Measurements from ENCODE around the gene ZBTB12. TPM values are rescaled to one million over a fixed set of nuclear protein-coding genes. Genes with fewer than 3 reads are reported as not detected.
"Not testable (repeated sequence)": the region's sequence is repeated elsewhere in the genome, so short reads cannot be mapped to it uniquely, and the experiment has no call there.

Gene ZBTB12
- total RNA-seq, 1 experiment from 2014 or later = 16.2 TPM

DNA sequence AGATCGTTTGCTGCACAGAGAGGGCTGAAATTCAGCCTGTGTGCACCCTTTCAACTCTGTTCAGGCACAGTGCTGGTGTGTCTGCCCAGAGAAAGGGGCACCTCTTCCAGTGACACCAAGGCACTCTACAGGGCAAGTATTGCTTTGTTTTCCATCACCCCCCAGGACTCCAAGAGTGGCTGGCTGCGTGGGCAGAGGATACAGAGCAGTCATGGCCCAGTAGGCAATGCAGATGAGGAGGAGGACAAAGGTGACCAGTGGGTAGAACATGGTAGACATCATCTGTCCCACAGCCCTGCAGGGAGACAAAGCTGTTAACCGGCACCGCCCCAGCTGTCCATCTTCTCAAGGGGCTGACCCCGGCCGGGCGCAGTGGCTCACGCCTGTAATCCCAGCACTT lies 32.5 kb downstream of the ZBTB12 start:
- ChIA-PET POLR2A (ENCODE audit: unreplicated experiment) (no interaction called here), CTCF (no interaction called here)
- BruUV-seq (replicated peaks) = no TSS peak
- TF ChIP-seq, protein P1, sequence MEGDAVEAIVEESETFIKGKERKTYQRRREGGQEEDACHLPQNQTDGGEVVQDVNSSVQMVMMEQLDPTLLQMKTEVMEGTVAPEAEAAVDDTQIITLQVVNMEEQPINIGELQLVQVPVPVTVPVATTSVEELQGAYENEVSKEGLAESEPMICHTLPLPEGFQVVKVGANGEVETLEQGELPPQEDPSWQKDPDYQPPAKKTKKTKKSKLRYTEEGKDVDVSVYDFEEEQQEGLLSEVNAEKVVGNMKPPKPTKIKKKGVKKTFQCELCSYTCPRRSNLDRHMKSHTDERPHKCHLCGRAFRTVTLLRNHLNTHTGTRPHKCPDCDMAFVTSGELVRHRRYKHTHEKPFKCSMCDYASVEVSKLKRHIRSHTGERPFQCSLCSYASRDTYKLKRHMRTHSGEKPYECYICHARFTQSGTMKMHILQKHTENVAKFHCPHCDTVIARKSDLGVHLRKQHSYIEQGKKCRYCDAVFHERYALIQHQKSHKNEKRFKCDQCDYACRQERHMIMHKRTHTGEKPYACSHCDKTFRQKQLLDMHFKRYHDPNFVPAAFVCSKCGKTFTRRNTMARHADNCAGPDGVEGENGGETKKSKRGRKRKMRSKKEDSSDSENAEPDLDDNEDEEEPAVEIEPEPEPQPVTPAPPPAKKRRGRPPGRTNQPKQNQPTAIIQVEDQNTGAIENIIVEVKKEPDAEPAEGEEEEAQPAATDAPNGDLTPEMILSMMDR (conservative IDR thresholded peaks at IDR 0.05) = no peak
- TF ChIP-seq EZH2 (IDR thresholded peaks at IDR 0.05; ENCODE audit: low read depth) = no peak
- no peak overlapping the region for H2AFZ ChIP-seq
- H3K36me3 ChIP-seq (ENCODE audit: low read depth) = no peaks in the 10 kb centered on the region
- no peaks in the 10 kb centered on the region for H3K27me3 ChIP-seq (ENCODE audit: insufficient read depth, low read depth)
- H3F3A ChIP-seq (ENCODE audit: insufficient read depth, low read depth) = peaks cover 13% of the 10 kb centered on the region
- no peaks in the 10 kb centered on the region for H3K9me3 ChIP-seq (ENCODE audit: insufficient read depth, low read depth)
- H3K4me2 ChIP-seq = no peak overlapping the region
- no peak overlapping the region for H3K4me3 ChIP-seq
- intact Hi-C loops (cut with micrococcal nuclease; ENCODE audit: unreplicated experiment) = no loop called here
- peaks cover 24% of the 10 kb centered on the region for H3K4me1 ChIP-seq (replicated peaks; ENCODE audit: insufficient read depth)
- no peak for DNase-seq
- no peaks in the 10 kb centered on the region for H4K20me1 ChIP-seq (ENCODE audit: insufficient read depth)
- no peak overlapping the region for H3K27ac ChIP-seq
- H3K79me2 ChIP-seq (ENCODE audit: low read depth) = no peaks in the 10 kb centered on the region
- no peaks in the 10 kb centered on the region for H3K9me2 ChIP-seq (ENCODE audit: insufficient read depth)

DNA sequence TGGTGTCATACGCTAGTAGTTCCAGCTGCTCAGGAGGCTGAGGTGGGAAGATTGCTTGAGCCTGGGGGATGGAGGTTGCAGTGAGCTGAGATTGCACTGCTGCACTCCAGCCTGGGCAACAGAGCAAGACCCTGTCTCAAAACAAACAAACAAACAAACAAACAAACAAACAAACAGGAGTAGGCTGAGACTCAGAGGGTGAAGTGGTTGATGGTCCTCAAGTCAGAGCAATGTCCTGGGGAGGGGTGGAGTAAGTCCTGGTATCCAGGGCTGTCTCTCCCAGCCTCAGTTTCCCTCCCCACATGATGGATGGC lies 33.3 kb downstream of the ZBTB12 start:
- Histone ChIP-seq H3F3A (ENCODE audit: insufficient read depth, low read depth) (peaks cover 16% of the 10 kb centered on the region), H3K4me1 (replicated peaks; ENCODE audit: insufficient read depth) (peaks cover 20% of the 10 kb centered on the region)
- H4K20me1 ChIP-seq (ENCODE audit: insufficient read depth); H3K4me2 ChIP-seq; H2AFZ ChIP-seq; H3K4me3 ChIP-seq; H3K9me3 ChIP-seq (ENCODE audit: insufficient read depth, low read depth); H3K36me3 ChIP-seq (ENCODE audit: low read depth); H3K27ac ChIP-seq; DNase-seq; H3K9me2 ChIP-seq (ENCODE audit: insufficient read depth); H3K27me3 ChIP-seq (ENCODE audit: insufficient read depth, low read depth); BruUV-seq (replicated peaks); H3K79me2 ChIP-seq (ENCODE audit: low read depth); intact Hi-C loops (cut with micrococcal nuclease; ENCODE audit: unreplicated experiment): not testable (repeated sequence)
- ChIA-PET POLR2A (ENCODE audit: unreplicated experiment) (interaction anchor here (0.6 kb wide), 1 partner anchor 17 kb away, joined by 4 read pairs; no protein-coding TSS in a partner anchor), CTCF (interaction anchor here (0.6 to 1.1 kb wide), 2 partner anchors 30 to 94 kb away, joined by 3 read pairs; no protein-coding TSS in a partner anchor)

DNA sequence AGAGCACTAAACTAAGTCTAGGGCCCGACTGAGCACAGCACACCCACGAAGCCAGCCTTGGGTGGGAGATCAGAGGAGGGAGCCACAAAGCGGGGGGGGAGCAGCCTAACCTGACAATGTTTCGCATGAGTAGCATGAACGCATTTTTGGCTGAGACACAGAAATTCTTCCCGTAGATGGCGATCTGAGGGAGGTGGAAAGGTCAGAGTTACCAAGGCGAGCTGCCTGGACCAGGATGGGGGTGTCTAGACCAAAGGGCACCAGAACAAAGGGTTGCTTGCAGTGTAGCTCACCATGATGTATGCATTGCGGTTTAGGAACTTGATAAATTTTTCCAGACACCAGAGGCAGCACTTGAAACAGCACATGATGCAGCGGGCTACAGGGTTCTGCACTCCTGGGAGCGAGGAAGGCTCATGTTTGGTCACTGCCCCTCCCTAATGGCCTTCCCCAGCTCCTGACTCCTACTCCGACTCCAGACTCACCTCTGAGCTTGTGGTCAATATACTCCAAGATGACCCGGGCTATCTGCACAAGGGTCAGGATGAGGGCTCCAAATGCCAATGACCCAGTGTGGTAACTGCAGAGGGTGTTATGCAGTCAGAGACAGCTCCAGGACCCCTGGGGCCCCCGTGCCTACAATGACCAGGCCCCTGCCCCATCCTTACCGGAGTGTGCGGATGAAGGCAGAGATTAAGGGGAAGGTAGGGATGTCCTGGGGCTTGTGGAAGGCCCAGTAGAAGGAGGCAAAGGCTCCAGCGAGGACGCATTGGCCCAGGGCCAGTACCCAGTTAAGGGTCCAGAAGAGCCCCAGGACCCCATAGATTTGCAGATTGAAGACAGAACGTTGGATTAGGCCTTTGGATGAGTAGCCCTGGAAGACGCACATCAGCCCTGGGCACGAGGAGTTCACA lies 36.4 kb downstream of the ZBTB12 start:
- no peak for DNase-seq
- Histone ChIP-seq H3K9me3 (ENCODE audit: insufficient read depth, low read depth) (no peaks in the 10 kb centered on the region), H4K20me1 (ENCODE audit: insufficient read depth) (no peaks in the 10 kb centered on the region), H3K4me2 (peak overlapping the region; percentile 17), H3K4me1 (replicated peaks; ENCODE audit: insufficient read depth) (peaks cover 23% of the 10 kb centered on the region), H3K27ac (no peak overlapping the region), H3K27me3 (ENCODE audit: insufficient read depth, low read depth) (no peaks in the 10 kb centered on the region), H3F3A (ENCODE audit: insufficient read depth, low read depth) (peaks cover 22% of the 10 kb centered on the region), H3K4me3 (no peak overlapping the region), H3K9me2 (ENCODE audit: insufficient read depth) (no peaks in the 10 kb centered on the region), H3K36me3 (ENCODE audit: low read depth) (no peaks in the 10 kb centered on the region), H3K79me2 (ENCODE audit: low read depth) (no peaks in the 10 kb centered on the region), H2AFZ (no peak overlapping the region)
- POLR2A ChIA-PET (ENCODE audit: unreplicated experiment) = interaction anchor here (0.6 to 0.7 kb wide), 2 partner anchors 218 to 229 kb away, joined by 4 read pairs; no protein-coding TSS in a partner anchor
- intact Hi-C loops (cut with micrococcal nuclease; ENCODE audit: unreplicated experiment) = no loop called here
- TF ChIP-seq, protein P1 (conservative IDR thresholded peaks at IDR 0.05) = no peak
- no peak for TF ChIP-seq EZH2 (IDR thresholded peaks at IDR 0.05; ENCODE audit: low read depth)
- BruUV-seq (replicated peaks) = no TSS peak
- CTCF ChIA-PET = no interaction called here

Measured in PC-9 (cell line).